WTC11 (cell line): Measurements from ENCODE around the gene NFIA. TPM values are rescaled to one million over a fixed set of nuclear protein-coding genes. Genes with fewer than 3 reads are reported as not detected.

ENCODE experiments used
- ATAC-seq: fragments of 200-7000 bp; cut with Tn5 transposase; 2 replicates; pipeline ENCODE4 v1.10.0; 2021; ENCODE audit warnings: mild to moderate bottlenecking, moderate library complexity
- CTCF ChIA-PET: fragments of 300-600 bp; sonication (Branson Sonifier 250); formaldehyde crosslinking; loops from one replicate; lab custom pipeline; 2021; ENCODE audit warnings: antibody characterized with exemption; lab: Charles Lee
- POLR2A ChIA-PET: fragments of 350-600 bp; sonication (Branson Sonifier 250); formaldehyde crosslinking; loops from one replicate; lab custom pipeline; 2021; ENCODE audit warnings: antibody characterized with exemption; lab: Charles Lee
- DNase-seq: peaks from one replicate; pipeline ENCODE4 v3.0.0; 2021; ENCODE audit warnings: low spot score
- H3K27ac Mint-ChIP-seq: 2 replicates; pipeline ENCODE4 v1.8.0; 2021; ENCODE audit warnings: mixed read lengths
- H3K27me3 Mint-ChIP-seq: 2 replicates; pipeline ENCODE4 v1.8.0; 2021; ENCODE audit warnings: low read depth, mild to moderate bottlenecking, moderate library complexity, mixed read lengths
- H3K36me3 Mint-ChIP-seq: 2 replicates; pipeline ENCODE4 v1.8.0; 2021; ENCODE audit warnings: mixed read lengths
- H3K4me1 Mint-ChIP-seq: 2 replicates; pipeline ENCODE4 v1.8.0; 2022; ENCODE audit warnings: mixed read lengths
- H3K4me3 Mint-ChIP-seq: 2 replicates; pipeline ENCODE4 v1.8.0; 2021; ENCODE audit warnings: mild to moderate bottlenecking, moderate library complexity, mixed read lengths
- H3K9me3 Mint-ChIP-seq: 2 replicates; pipeline ENCODE4 v1.8.0; 2021; ENCODE audit warnings: mixed read lengths
- ATF3 ChIP-seq: sonication (generic); formaldehyde crosslinking; conservative IDR thresholded peaks from 2 replicates; pipeline ENCODE4 v1.8.1; 2022; ENCODE audit warnings: mild to moderate bottlenecking, missing genetic modification reagents
- ATF6 ChIP-seq: sonication (generic); formaldehyde crosslinking; IDR thresholded peaks from 2 replicates; pipeline ENCODE4 v1.8.1; 2023; ENCODE audit warnings: mild to moderate bottlenecking, missing genetic modification reagents
- CREM ChIP-seq: sonication (generic); formaldehyde crosslinking; IDR thresholded peaks from 2 replicates; pipeline ENCODE4 v1.8.1; 2022; ENCODE audit warnings: mild to moderate bottlenecking, missing genetic modification reagents, moderate library complexity
- ETV6 ChIP-seq: sonication (generic); formaldehyde crosslinking; IDR thresholded peaks from 2 replicates; pipeline ENCODE4 v1.8.1; 2022; ENCODE audit warnings: mild to moderate bottlenecking, missing genetic modification reagents
- FOXK1 ChIP-seq: sonication (generic); formaldehyde crosslinking; IDR thresholded peaks from 2 replicates; pipeline ENCODE4 v1.8.0; 2022; ENCODE audit warnings: mild to moderate bottlenecking, moderate library complexity, missing genetic modification reagents
- GABPB1 ChIP-seq: sonication (generic); formaldehyde crosslinking; IDR thresholded peaks from 2 replicates; pipeline ENCODE4 v1.8.1; 2023; ENCODE audit warnings: mild to moderate bottlenecking, missing genetic modification reagents
- GTF2I ChIP-seq: fragments of 250-450 bp; sonication (Bioruptor Pico); conservative IDR thresholded peaks from 2 replicates; pipeline ENCODE4 v1.4.0; 2021; ENCODE audit warnings: mild to moderate bottlenecking
- MAX ChIP-seq: sonication (generic); formaldehyde crosslinking; IDR thresholded peaks from 2 replicates; pipeline ENCODE4 v1.8.0; 2022; ENCODE audit warnings: mild to moderate bottlenecking, missing genetic modification reagents
- MLX ChIP-seq: sonication (generic); formaldehyde crosslinking; IDR thresholded peaks from 2 replicates; pipeline ENCODE4 v1.8.1; 2023; ENCODE audit warnings: mild to moderate bottlenecking, missing genetic modification reagents, moderate library complexity
- NR1H2 ChIP-seq: sonication (generic); formaldehyde crosslinking; IDR thresholded peaks from 2 replicates; pipeline ENCODE4 v1.9.0; 2021; ENCODE audit warnings: mild to moderate bottlenecking, moderate library complexity, missing genetic modification reagents
- PREB ChIP-seq: sonication (generic); formaldehyde crosslinking; IDR thresholded peaks from 2 replicates; pipeline ENCODE4 v1.8.1; 2022; ENCODE audit warnings: mild to moderate bottlenecking, missing genetic modification reagents, moderate library complexity, borderline replicate concordance
- SMAD3 ChIP-seq: sonication (generic); formaldehyde crosslinking; IDR thresholded peaks from 2 replicates; pipeline ENCODE4 v1.8.0; 2022; ENCODE audit warnings: missing genetic modification reagents, mild to moderate bottlenecking, borderline replicate concordance
- TP53 ChIP-seq: sonication (generic); formaldehyde crosslinking; IDR thresholded peaks from 2 replicates; pipeline ENCODE4 v1.8.1; 2023; ENCODE audit warnings: mild to moderate bottlenecking, missing genetic modification reagents
- ZNF121 ChIP-seq: sonication (generic); formaldehyde crosslinking; IDR thresholded peaks from 2 replicates; pipeline ENCODE4 v1.8.0; 2023; ENCODE audit warnings: missing genetic modification reagents
- ZNF219 ChIP-seq: sonication (generic); formaldehyde crosslinking; IDR thresholded peaks from 2 replicates; pipeline ENCODE4 v1.8.0; 2023; ENCODE audit warnings: missing genetic modification reagents, mild to moderate bottlenecking, borderline replicate concordance
- ZNF425 ChIP-seq: fragments of 250-450 bp; sonication (Bioruptor Pico); conservative IDR thresholded peaks from 2 replicates; pipeline ENCODE4 v1.9.0; 2021; ENCODE audit warnings: mild to moderate bottlenecking
- total RNA-seq: library from RNA; stranded (reverse); gene quantifications from 3 replicates; pipeline ENCODE4 v1.2.3, GENCODE V29; 2021

The NFIA gene
- total RNA-seq, 1 experiment from 2014 or later: 16.7 TPM

GRCh38 chr1:61287014-61287413, 204.7 kb downstream of the NFIA start (continued):
- TF ChIP-seq SMAD3 (no peak), ETV6 (CRISPR knock-in tag) (no peak), ZNF219 (no peak), PREB (CRISPR knock-in tag) (no peak), GABPB1 (CRISPR knock-in tag) (no peak), NR1H2 (no peak)

- no peak for DNase-seq
Observed at GRCh38 chr1:61287734-61288133, 205.4 kb downstream of the NFIA start.

GRCh38 chr1:61289232-61290098, 207.1 kb downstream of the NFIA start:
- ATAC-seq (no peak), DNase-seq (no peak)

More at GRCh38 chr1:61287734-61288133, 205.4 kb downstream of the NFIA start:
- ChIA-PET POLR2A (no interaction called here), CTCF (no interaction called here)
- no peaks in the 10 kb centered on the region for H3K9me3 Mint-ChIP-seq
- ATAC-seq: no peak
- TF ChIP-seq FOXK1 (CRISPR knock-in tag): no peak
- no peak for TF ChIP-seq ZNF219
- no peak for TF ChIP-seq MLX (CRISPR knock-in tag)
- no peak for TF ChIP-seq MAX (CRISPR knock-in tag)
- no peak for TF ChIP-seq ATF3 (CRISPR knock-in tag)
- no peak for TF ChIP-seq ZNF121 (CRISPR knock-in tag)
- TF ChIP-seq GTF2I (CRISPR knock-in tag): no peak
- TF ChIP-seq CREM (CRISPR knock-in tag): no peak
- TF ChIP-seq NR1H2: no peak
- no peak for TF ChIP-seq ZNF425 (CRISPR knock-in tag)
- TF ChIP-seq TP53 (CRISPR knock-in tag): no peak
- H3K36me3 Mint-ChIP-seq: no peaks in the 10 kb centered on the region
- H3K27ac Mint-ChIP-seq: no peak overlapping the region
- peaks cover 51% of the 10 kb centered on the region for H3K4me1 Mint-ChIP-seq
- H3K27me3 Mint-ChIP-seq: no peaks in the 10 kb centered on the region
- H3K4me3 Mint-ChIP-seq: no peak overlapping the region

More at GRCh38 chr1:61289232-61290098, 207.1 kb downstream of the NFIA start:
- CTCF ChIA-PET: no interaction called here
- no peak overlapping the region for H3K4me3 Mint-ChIP-seq
- peaks cover 56% of the 10 kb centered on the region for H3K4me1 Mint-ChIP-seq
- H3K27me3 Mint-ChIP-seq: no peaks in the 10 kb centered on the region
- 0 out of 2 replicates have a peak, but pooled peaks have one; percentile 46 for TF ChIP-seq GTF2I (CRISPR knock-in tag)
- no peak for TF ChIP-seq ATF6 (CRISPR knock-in tag)
- TF ChIP-seq, all 79 proteins: peak for 1
- H3K36me3 Mint-ChIP-seq: no peaks in the 10 kb centered on the region
- H3K9me3 Mint-ChIP-seq: no peaks in the 10 kb centered on the region
- 0 out of 2 replicates have a peak overlapping the region, but pooled peaks have one; percentile 26 for H3K27ac Mint-ChIP-seq
- POLR2A ChIA-PET: no interaction called here
